GM19438 (cell line): Measurements from ENCODE around the gene ERC2.
"Not testable (repeated sequence)": the region's sequence is repeated elsewhere in the genome, so short reads cannot be mapped to it uniquely, and the experiment has no call there.

Source experiments
- ATAC-seq: cut with Tn5 transposase; IDR thresholded peaks from one replicate; pipeline ENCODE4 v1.9.1; 2021; ENCODE audit warnings: low read depth; ENCODE audit not compliant: unreplicated experiment

Gene ERC2

GRCh38 chr3:55526332-55527030 is 941.8 kb downstream of the ERC2 start:
- no peak for ATAC-seq

- no peak for ATAC-seq
Observed at GRCh38 chr3:55525436-55525835, 942.8 kb downstream of the ERC2 start.

GRCh38 chr3:55524565-55525244 is 943.6 kb downstream of the ERC2 start:
- no peak for ATAC-seq

- no peak for ATAC-seq
Observed at GRCh38 chr3:55523471-55523870, 944.8 kb downstream of the ERC2 start.

GRCh38 chr3:55521738-55522421 is 946.4 kb downstream of the ERC2 start:
- ATAC-seq: no peak

GRCh38 chr3:55521064-55521737 is 947.1 kb downstream of the ERC2 start:
- no peak for ATAC-seq

GRCh38 chr3:55519019-55519418 is 949.2 kb downstream of the ERC2 start:
- no peak for ATAC-seq

- ATAC-seq: no peak
Observed at GRCh38 chr3:55518451-55518850, 949.8 kb downstream of the ERC2 start.

GRCh38 chr3:55516392-55517030 is 951.8 kb downstream of the ERC2 start:
- no peak for ATAC-seq

- no peak for ATAC-seq
Observed at GRCh38 chr3:55515550-55516246, 952.6 kb downstream of the ERC2 start.

GRCh38 chr3:55514962-55515361 is 953.3 kb downstream of the ERC2 start:
- no peak for ATAC-seq

- no peak for ATAC-seq
Observed at GRCh38 chr3:55512571-55513343, 955.5 kb downstream of the ERC2 start.

GRCh38 chr3:55511895-55512570 is 956.2 kb downstream of the ERC2 start:
- no peak for ATAC-seq

- ATAC-seq: no peak
Observed at GRCh38 chr3:55508335-55508734, 959.9 kb downstream of the ERC2 start.

- no peak for ATAC-seq
Observed at GRCh38 chr3:55507808-55508207, 960.5 kb downstream of the ERC2 start.

GRCh38 chr3:55505776-55506175 is 962.5 kb downstream of the ERC2 start:
- ATAC-seq: no peak

- not testable (repeated sequence) for ATAC-seq
Observed at GRCh38 chr3:55505102-55505501, 963.2 kb downstream of the ERC2 start.

- ATAC-seq: no peak
Observed at GRCh38 chr3:55501905-55502304, 966.4 kb downstream of the ERC2 start.
